HFFc6 (cell line): ENCODE data around the gene MAPKAP1. TPM values are rescaled to one million over a fixed set of nuclear protein-coding genes. Genes with fewer than 3 reads are reported as not detected.
A peak's percentile ranks its signal among the peaks of the same experiment; 100 is the strongest.
"Not testable (repeated sequence)": the region's sequence is repeated elsewhere in the genome, so short reads cannot be mapped to it uniquely, and the experiment has no call there.

Source experiments
- DNase-seq: peaks from one replicate; pipeline ENCODE4 v3.0.0-alpha.2; 2018
- H3K27ac Mint-ChIP-seq: 2 replicates; pipeline ENCODE4 v1.8.0; 2020; ENCODE audit warnings: mild to moderate bottlenecking, mixed read lengths
- H3K27me3 Mint-ChIP-seq: 2 replicates; pipeline ENCODE4 v1.8.0; 2021; ENCODE audit warnings: mild to moderate bottlenecking, moderate library complexity, mixed read lengths; ENCODE audit not compliant: insufficient read depth
- H3K36me3 Mint-ChIP-seq: 2 replicates; pipeline ENCODE4 v1.8.0; 2021; ENCODE audit warnings: low read depth, mixed read lengths
- H3K4me1 Mint-ChIP-seq: 2 replicates; pipeline ENCODE4 v1.8.0; 2020; ENCODE audit warnings: low read depth, mixed read lengths
- H3K4me3 Mint-ChIP-seq: 2 replicates; pipeline ENCODE4 v1.8.0; 2020; ENCODE audit warnings: mild to moderate bottlenecking, moderate library complexity, mixed read lengths
- H3K9me3 Mint-ChIP-seq: 2 replicates; pipeline ENCODE4 v1.8.0; 2020; ENCODE audit warnings: mild to moderate bottlenecking, mixed read lengths
- CTCF ChIP-seq: fragments of 200-600 bp; sonication (generic); IDR thresholded peaks from 2 replicates; pipeline ENCODE4 v1.5.0; 2021; ENCODE audit warnings: antibody characterized with exemption, mild to moderate bottlenecking
- total RNA-seq, 6 experiments: library from RNA; stranded (reverse); fragmentation: NEBNext Ultra II Directional; extraction: Animal tissue kit (Norgen Biotek cat#: 25700); gene quantifications; 2 replicates in 1 of 6; 3 replicates in 5 of 6; pipeline ENCODE4 v1.2.3, GENCODE V29; 2021

MAPKAP1 gene
- total RNA-seq, 6 experiments from 2014 or later, result 115 to 167 (median 130) TPM

GRCh38 chr9:125701351-125701750 lies 5.7 kb downstream of the MAPKAP1 start:
- TF ChIP-seq CTCF, result no peak
- peak overlapping the region; percentile 17; the same call in 1 of the 2 replicates for H3K27ac Mint-ChIP-seq
- no peak overlapping the region; the same call in 1 of the 2 replicates for H3K4me3 Mint-ChIP-seq
- DNase-seq, result peak; percentile 29
- H3K4me1 Mint-ChIP-seq, result peaks cover 49% of the 10 kb centered on the region
- H3K9me3 Mint-ChIP-seq, result no peaks in the 10 kb centered on the region
- no peaks in the 10 kb centered on the region for H3K27me3 Mint-ChIP-seq
- H3K36me3 Mint-ChIP-seq, result peaks cover 15% of the 10 kb centered on the region; the same call in 1 of the 2 replicates

- no peaks in the 10 kb centered on the region for H3K27me3 Mint-ChIP-seq
- H3K4me3 Mint-ChIP-seq, result no peak overlapping the region
- no peak overlapping the region for H3K27ac Mint-ChIP-seq
- peaks cover 14% of the 10 kb centered on the region; the same call in 1 of the 2 replicates for H3K36me3 Mint-ChIP-seq
- no peak for DNase-seq
- no peak for TF ChIP-seq CTCF
- peaks cover 43% of the 10 kb centered on the region for H3K4me1 Mint-ChIP-seq
- H3K9me3 Mint-ChIP-seq, result no peaks in the 10 kb centered on the region
These were observed 6.2 kb downstream of the MAPKAP1 start for GRCh38 chr9:125700791-125701190.

- peaks cover 4% of the 10 kb centered on the region; the same call in 1 of the 2 replicates for H3K36me3 Mint-ChIP-seq
- no peaks in the 10 kb centered on the region for H3K27me3 Mint-ChIP-seq
- no peak for DNase-seq
- no peaks in the 10 kb centered on the region for H3K9me3 Mint-ChIP-seq
- no peak overlapping the region for H3K27ac Mint-ChIP-seq
- peaks cover 34% of the 10 kb centered on the region for H3K4me1 Mint-ChIP-seq
- H3K4me3 Mint-ChIP-seq, result no peak overlapping the region
- TF ChIP-seq CTCF, result no peak
These were observed 7.1 kb downstream of the MAPKAP1 start for GRCh38 chr9:125699870-125700269.

GRCh38 chr9:125696106-125696647 lies 10.8 kb downstream of the MAPKAP1 start:
- peaks cover 8% of the 10 kb centered on the region; the same call in 1 of the 2 replicates for H3K36me3 Mint-ChIP-seq
- no peaks in the 10 kb centered on the region for H3K27me3 Mint-ChIP-seq
- H3K27ac Mint-ChIP-seq, result no peak overlapping the region
- DNase-seq, result no peak
- H3K4me1 Mint-ChIP-seq, result peaks cover 32% of the 10 kb centered on the region
- no peak overlapping the region for H3K4me3 Mint-ChIP-seq
- H3K9me3 Mint-ChIP-seq, result no peaks in the 10 kb centered on the region
- TF ChIP-seq CTCF, result no peak

- H3K9me3 Mint-ChIP-seq, H3K27me3 Mint-ChIP-seq, H3K4me3 Mint-ChIP-seq, H3K27ac Mint-ChIP-seq, DNase-seq: not testable (repeated sequence)
- Mint-ChIP-seq H3K36me3 (peaks cover 13% of the 10 kb centered on the region; the same call in 1 of the 2 replicates), H3K4me1 (peaks cover 25% of the 10 kb centered on the region)
These were observed 11.5 kb downstream of the MAPKAP1 start for GRCh38 chr9:125695548-125695947.

- no peak for TF ChIP-seq CTCF
- DNase-seq, result no peak
- no peak overlapping the region for H3K4me3 Mint-ChIP-seq
- peaks cover 24% of the 10 kb centered on the region for H3K4me1 Mint-ChIP-seq
- peaks cover 20% of the 10 kb centered on the region; the same call in 1 of the 2 replicates for H3K36me3 Mint-ChIP-seq
- H3K27ac Mint-ChIP-seq, result no peak overlapping the region
- no peaks in the 10 kb centered on the region for H3K9me3 Mint-ChIP-seq
- H3K27me3 Mint-ChIP-seq, result no peaks in the 10 kb centered on the region
These were observed 12.5 kb downstream of the MAPKAP1 start for GRCh38 chr9:125694478-125694877.

- Mint-ChIP-seq H3K36me3 (peaks cover 20% of the 10 kb centered on the region; the same call in 1 of the 2 replicates), H3K4me1 (peaks cover 24% of the 10 kb centered on the region)
- DNase-seq, H3K27me3 Mint-ChIP-seq, H3K9me3 Mint-ChIP-seq, H3K4me3 Mint-ChIP-seq, H3K27ac Mint-ChIP-seq: not testable (repeated sequence)
These were observed 13.5 kb downstream of the MAPKAP1 start for GRCh38 chr9:125693492-125693891.
